DND-41 (cell line): ENCODE results near the gene STX1B.

ENCODE experiments used
- ATAC-seq: fragments of 200-7000 bp; cut with Tn5 transposase; 3 replicates; pipeline ENCODE4 v1.9.1; 2021; ENCODE audit warnings: low read depth; ENCODE audit not compliant: insufficient read depth
- DNase-seq: peaks from one replicate; pipeline ENCODE4 v3.0.0-alpha.2; 2020
- H2AFZ ChIP-seq: 2 replicates; pipeline ENCODE4 v1.6.0; 2012; ENCODE audit warnings: low read depth, low read length
- H3K27ac ChIP-seq: 2 replicates; pipeline ENCODE4 v1.5.1; 2012; ENCODE audit warnings: low read length, inconsistent platforms
- H3K27me3 ChIP-seq: fragments of 200-600 bp; sonication (generic); 2 replicates; pipeline ENCODE4 v1.6.0; 2012; ENCODE audit warnings: low read length, mild to moderate bottlenecking, inconsistent platforms; ENCODE audit not compliant: insufficient read depth, poor library complexity
- H3K36me3 ChIP-seq: 2 replicates; pipeline ENCODE4 v1.5.1; 2012; ENCODE audit warnings: low read length, inconsistent platforms; ENCODE audit not compliant: insufficient read depth
- H3K4me1 ChIP-seq: 2 replicates; pipeline ENCODE4 v1.5.1; 2012; ENCODE audit warnings: mild to moderate bottlenecking, low read length; ENCODE audit not compliant: insufficient read depth
- H3K4me2 ChIP-seq: 2 replicates; pipeline ENCODE4 v1.6.0; 2012; ENCODE audit warnings: mild to moderate bottlenecking, moderate library complexity, low read length, inconsistent platforms; ENCODE audit not compliant: insufficient read depth
- H3K4me3 ChIP-seq, 2 experiments: fragments of 200-600 bp in 1 of 2; shearing (Covaris generic) in 1 of 2; 2 replicates each; pipeline ENCODE4 v1.5.1; 2012 to 2016; ENCODE audit warnings: inconsistent platforms in 2 of 2, low read length in 2 of 2, mild to moderate bottlenecking in 2 of 2, low read depth in 1 of 2, moderate library complexity in 1 of 2
- H3K79me2 ChIP-seq: 2 replicates; pipeline ENCODE4 v1.6.0; 2012; ENCODE audit warnings: low read length, inconsistent platforms; ENCODE audit not compliant: insufficient read depth
- H3K9ac ChIP-seq: 2 replicates; pipeline ENCODE4 v1.6.0; 2012; ENCODE audit warnings: low read depth, mild to moderate bottlenecking, inconsistent platforms, low read length, moderate library complexity
- H3K9me3 ChIP-seq: 2 replicates; pipeline ENCODE4 v1.5.1; 2012; ENCODE audit warnings: low read length, moderate library complexity, mild to moderate bottlenecking, inconsistent platforms; ENCODE audit not compliant: insufficient read depth, severe bottlenecking
- H4K20me1 ChIP-seq: 2 replicates; pipeline ENCODE4 v1.6.0; 2012; ENCODE audit warnings: low read length; ENCODE audit not compliant: insufficient read depth
- EZH2 ChIP-seq: IDR thresholded peaks from 3 replicates; pipeline ENCODE4 v1.6.1; 2012; ENCODE audit warnings: borderline replicate concordance, low read depth, mild to moderate bottlenecking, moderate library complexity, low read length, inconsistent platforms; ENCODE audit not compliant: severe bottlenecking
- TF ChIP-seq, protein P1 (sequence below): IDR thresholded peaks from 2 replicates; pipeline ENCODE4 v1.5.1; 2012; ENCODE audit warnings: borderline replicate concordance, low read length, moderate library complexity, mild to moderate bottlenecking; ENCODE audit not compliant: poor library complexity, severe bottlenecking; ENCODE audit errors: extremely low read depth

Gene STX1B

DNA sequence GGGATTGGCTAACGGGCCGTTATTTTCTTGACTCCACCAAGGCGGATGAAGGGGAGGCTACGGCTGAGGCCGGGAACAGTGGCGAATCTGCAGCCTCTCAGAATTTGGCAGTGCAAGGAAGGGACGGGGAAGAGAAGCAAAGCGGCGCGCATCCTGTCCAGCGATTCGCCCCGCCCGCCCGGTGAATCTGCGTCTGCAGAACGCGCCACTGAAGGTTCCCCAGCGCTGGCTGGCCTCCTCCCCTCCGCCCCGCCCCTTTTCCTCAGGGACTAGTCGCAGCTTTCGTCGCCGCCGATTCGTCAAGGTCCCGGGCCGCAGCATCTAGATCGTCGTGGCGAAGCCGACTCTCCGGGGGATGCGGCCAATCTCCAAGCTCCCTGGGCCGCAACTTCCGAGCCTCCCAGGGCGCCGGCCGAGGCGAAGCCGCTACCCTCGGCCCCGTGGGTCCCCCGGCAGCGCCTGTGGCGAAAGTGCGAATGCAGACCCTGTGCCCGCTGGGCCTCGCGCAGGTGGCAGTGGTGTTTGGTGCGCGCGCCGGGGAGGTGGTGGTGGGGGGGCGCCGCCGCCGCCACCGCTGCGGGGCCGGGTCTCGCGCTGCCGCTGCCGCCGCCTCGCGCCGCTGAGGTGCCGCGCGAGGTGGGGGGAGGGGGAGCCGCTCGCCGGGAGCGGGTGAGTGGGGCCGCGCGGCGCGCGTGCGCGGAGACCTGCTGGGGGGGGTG is 52.8 kb downstream of the STX1B start, which contains the start of gene SETD1A:
SETD1A (plus strand) TSS at position 299 of the 719 bp plus-strand sequence. CDS start 978 bp downstream, outside the sequence.
- peak; percentile 97 for DNase-seq
- H3K9me3 ChIP-seq: no peaks in the 10 kb centered on the region
- peaks cover 41% of the 10 kb centered on the region for H3K36me3 ChIP-seq
- peaks cover 20% of the 10 kb centered on the region for H4K20me1 ChIP-seq
- H2AFZ ChIP-seq: peak within 1 kb of the TSS; percentile 97
- peak; percentile 84 for ATAC-seq
- peak within 1 kb of the TSS; percentile 59 to 72 for H3K4me3 ChIP-seq
- H3K4me2 ChIP-seq: peak within 1 kb of the TSS; percentile 99
- H3K9ac ChIP-seq: peak within 1 kb of the TSS; percentile 96
- TF ChIP-seq EZH2: no peak
- TF ChIP-seq, protein P1, sequence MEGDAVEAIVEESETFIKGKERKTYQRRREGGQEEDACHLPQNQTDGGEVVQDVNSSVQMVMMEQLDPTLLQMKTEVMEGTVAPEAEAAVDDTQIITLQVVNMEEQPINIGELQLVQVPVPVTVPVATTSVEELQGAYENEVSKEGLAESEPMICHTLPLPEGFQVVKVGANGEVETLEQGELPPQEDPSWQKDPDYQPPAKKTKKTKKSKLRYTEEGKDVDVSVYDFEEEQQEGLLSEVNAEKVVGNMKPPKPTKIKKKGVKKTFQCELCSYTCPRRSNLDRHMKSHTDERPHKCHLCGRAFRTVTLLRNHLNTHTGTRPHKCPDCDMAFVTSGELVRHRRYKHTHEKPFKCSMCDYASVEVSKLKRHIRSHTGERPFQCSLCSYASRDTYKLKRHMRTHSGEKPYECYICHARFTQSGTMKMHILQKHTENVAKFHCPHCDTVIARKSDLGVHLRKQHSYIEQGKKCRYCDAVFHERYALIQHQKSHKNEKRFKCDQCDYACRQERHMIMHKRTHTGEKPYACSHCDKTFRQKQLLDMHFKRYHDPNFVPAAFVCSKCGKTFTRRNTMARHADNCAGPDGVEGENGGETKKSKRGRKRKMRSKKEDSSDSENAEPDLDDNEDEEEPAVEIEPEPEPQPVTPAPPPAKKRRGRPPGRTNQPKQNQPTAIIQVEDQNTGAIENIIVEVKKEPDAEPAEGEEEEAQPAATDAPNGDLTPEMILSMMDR: no peak
- peaks cover 36% of the 10 kb centered on the region for H3K4me1 ChIP-seq
- no peaks in the 10 kb centered on the region for H3K27me3 ChIP-seq
- peaks cover 30% of the 10 kb centered on the region for H3K79me2 ChIP-seq
- peak within 1 kb of the TSS; percentile 97 for H3K27ac ChIP-seq

DNA sequence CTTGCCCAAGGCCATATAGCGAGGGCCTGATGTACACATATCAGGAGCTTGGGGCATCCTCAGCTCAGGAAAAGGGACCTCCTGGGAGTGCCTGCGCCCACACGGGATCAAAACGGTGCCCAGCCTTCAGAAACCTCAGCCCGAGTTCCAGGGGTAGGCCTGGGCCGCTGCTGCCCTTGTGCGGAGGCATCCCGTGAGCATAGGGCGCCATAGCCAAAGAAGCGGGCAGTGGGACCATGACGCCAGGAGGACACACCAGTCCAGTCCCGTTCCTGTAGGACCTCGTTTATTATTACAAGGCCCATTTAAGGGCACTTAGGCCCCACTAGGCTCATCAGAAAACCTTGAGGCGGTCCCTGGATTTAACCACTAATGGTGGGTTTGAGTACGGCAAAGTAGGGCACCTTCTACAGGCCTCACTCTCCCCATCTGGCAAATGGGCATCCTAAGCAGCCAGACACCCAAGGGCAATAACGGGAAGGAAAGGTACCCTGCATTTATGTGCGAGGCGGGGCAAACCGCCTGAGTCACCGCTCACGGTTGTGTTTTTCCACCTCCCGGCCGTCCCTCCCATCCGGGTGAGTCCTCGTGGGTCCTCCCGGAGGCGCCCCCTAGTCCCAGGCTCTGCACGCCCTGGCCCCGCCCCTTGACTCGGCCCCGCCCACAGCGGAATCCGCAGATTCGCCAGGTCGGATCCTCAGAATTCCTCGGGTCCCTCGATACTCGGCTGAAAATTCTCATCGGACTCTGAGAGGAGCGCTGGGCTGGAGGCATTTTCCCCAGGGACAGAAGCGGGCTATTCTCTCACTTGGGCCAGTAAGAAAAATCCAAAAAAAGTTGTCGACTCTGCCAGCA is 53.6 kb downstream of the STX1B start:
- Histone ChIP-seq H3K9me3 (no peaks in the 10 kb centered on the region), H3K27ac (peak overlapping the region; percentile 97), H3K4me3 (peak overlapping the region; percentile 59 to 72), H3K36me3 (peaks cover 33% of the 10 kb centered on the region), H3K79me2 (peaks cover 30% of the 10 kb centered on the region), H3K27me3 (no peaks in the 10 kb centered on the region), H3K4me1 (peaks cover 36% of the 10 kb centered on the region), H2AFZ (peak overlapping the region; percentile 97), H4K20me1 (peaks cover 20% of the 10 kb centered on the region), H3K4me2 (peak overlapping the region; percentile 99), H3K9ac (peak overlapping the region; percentile 96)
- TF ChIP-seq, protein P1: peak; percentile 48
- no peak for TF ChIP-seq EZH2
- ATAC-seq (peak; percentile 77), DNase-seq (peak; percentile 89)

DNA sequence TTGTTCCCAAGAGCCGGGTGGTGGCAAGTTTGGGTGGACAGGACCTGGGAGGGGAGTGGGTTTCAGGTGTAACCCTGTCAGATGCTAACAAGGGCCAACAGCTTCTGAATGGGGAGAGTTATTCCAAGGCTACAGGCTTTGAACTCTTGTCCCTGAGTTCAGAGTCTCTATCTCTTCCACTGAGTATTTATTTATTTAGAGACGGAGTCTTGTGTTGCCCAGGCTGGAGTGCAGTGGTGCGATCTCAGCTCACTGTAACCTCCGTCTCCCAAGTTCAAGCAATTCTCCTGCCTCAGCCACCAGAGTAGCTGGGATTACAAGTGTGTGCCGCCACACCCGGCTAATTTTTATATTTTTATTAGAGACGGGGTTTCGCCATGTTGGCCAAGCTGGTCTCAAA is 55.4 kb downstream of the STX1B start:
- Histone ChIP-seq H3K27ac (no peak overlapping the region), H4K20me1 (peaks cover 12% of the 10 kb centered on the region), H3K4me2 (no peak overlapping the region), H2AFZ (no peak overlapping the region), H3K9ac (peak overlapping the region; percentile 8; the same call in 1 of the 2 replicates), H3K4me1 (peaks cover 40% of the 10 kb centered on the region), H3K27me3 (no peaks in the 10 kb centered on the region), H3K79me2 (peaks cover 25% of the 10 kb centered on the region), H3K4me3 (no peak overlapping the region), H3K36me3 (peaks cover 15% of the 10 kb centered on the region), H3K9me3 (no peaks in the 10 kb centered on the region)
- no peak for ATAC-seq
- DNase-seq: no peak
- no peak for TF ChIP-seq EZH2
- TF ChIP-seq, protein P1: no peak
